TTC549 (cell line): ENCODE results near the gene NOS1AP.

Source experiments
- FAIRE-seq: peaks from 2 replicates; lab custom pipeline; 2012; peaks lifted over from hg19 to GRCh38; lab: Jason Lieb, UNC

The NOS1AP gene

DNA sequence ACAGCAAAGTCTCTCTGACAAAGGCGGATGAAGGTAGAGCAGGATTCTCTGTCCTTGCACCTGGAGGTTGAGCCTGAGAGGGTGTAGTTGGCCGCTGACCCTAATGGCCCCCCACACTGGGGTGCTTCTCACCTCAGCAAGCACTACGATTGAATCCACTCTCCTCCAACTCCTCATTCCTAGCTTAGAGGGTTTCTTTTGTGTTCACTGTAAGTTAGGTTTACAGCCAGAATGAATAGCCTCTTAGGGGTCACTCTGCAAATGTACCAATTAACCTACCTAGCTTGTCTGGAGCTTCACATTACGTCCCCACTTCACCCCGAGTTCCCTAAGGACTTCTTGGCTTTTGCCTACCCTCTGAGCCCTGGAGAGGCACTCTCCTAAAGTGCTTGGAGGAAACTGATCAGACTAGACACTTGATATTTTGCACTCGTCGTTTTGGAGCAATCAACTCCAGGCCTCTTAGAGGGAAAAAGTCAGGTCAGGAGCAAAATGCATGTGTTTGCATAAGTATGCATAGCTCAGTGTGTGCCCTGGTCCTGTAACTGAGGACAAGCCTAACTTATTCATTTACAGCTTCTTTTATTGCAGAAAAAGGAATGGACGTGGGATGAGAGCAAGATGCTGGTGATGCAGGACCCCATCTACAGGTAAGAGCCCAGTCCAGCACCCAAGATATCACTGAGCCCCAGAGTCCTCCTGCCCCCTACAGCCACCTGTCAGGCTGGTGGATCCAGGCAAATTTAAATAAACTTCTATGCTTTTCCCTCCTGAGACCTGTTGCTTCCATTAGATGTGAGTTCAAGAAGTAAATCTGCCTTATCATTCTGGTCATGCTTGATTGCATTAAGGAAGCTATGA, 230.8 kb downstream of the NOS1AP start:
- FAIRE-seq = no peak

DNA sequence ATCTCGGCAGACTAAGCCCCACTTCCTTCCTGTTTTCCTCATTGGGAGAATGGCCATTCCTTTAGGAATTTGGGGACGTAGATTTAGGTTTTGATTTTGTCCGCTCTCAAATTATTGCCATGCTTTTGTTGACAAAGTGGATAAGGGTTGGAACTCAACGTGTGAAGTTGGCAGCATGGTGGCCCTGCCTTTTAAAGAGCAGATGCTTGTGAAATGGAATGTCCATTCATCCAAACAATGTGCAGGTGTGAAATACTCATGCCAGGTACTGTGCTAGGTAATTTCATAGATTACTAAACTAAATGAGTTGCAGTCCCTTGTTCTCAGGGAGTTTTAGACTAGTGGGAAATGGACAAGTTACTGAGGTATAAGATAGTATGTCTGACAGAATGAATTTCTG, 232.2 kb downstream of the NOS1AP start:
- no peak for FAIRE-seq

DNA sequence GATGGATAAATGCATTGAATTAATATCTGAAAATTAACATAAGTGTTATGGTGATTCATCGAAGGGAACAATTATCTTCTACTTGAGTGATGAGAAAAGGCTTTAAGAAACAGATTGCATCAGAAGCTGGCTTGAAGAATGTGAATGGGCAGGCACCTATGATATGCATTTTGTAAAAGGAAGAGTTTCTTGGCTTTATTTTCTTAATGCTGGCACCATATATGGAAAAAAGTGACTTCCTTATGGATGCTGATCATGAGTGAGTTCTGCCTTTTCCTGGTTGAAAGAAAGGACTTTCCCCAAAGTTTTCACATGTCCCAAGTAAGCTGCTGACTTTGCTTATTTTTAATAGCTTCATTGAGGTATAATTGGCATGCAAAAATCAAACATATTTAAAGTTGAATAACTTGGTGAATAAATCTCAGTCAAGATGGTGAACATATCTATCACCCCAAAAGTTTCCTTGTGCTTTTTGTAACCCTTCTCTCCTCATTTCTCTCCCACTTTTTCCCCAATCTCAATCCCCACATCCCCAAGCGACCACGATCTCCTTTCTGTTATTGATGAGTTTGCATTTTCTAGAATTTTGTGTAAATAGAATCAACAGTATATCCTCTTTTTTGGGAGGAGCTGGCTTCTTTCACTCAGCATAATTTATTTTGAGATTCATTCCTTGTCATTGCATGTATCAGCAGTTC, 233.0 kb downstream of the NOS1AP start:
- no peak for FAIRE-seq

DNA sequence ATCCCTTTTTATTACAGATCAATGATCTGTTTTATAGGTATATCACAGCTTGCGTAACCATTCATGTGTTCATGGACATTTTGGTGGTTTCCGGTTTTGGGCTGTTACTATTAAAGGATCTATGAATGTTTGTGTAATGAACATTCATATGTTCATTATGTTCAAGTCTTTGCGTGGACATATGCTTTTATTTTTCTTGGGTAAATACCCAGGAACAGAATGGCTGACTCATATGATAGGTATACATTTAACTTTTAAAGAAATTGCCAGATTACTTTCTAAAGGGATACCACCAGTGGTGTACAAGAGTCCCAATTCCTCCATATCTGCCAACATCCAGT, 233.5 kb downstream of the NOS1AP start:
- no peak for FAIRE-seq

DNA sequence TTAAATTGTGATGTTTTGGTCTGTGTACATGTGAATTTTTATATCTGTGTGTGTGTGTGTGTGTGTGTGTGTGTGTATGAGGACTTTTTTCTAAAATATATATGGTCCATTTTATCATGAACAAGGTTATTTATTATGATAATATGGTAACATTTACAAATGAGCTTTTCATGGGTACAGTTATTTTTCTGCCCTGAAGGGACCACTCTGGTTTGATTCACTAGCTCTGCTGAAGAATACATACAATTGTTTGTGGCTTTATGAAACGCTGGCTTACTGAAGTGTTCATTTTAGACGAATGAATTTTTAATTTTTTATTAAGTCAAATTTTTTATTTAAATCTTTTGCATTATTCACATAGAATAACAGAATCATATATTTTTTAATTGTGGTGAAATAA, 235.2 kb downstream of the NOS1AP start:
- FAIRE-seq = peak; percentile 65

DNA sequence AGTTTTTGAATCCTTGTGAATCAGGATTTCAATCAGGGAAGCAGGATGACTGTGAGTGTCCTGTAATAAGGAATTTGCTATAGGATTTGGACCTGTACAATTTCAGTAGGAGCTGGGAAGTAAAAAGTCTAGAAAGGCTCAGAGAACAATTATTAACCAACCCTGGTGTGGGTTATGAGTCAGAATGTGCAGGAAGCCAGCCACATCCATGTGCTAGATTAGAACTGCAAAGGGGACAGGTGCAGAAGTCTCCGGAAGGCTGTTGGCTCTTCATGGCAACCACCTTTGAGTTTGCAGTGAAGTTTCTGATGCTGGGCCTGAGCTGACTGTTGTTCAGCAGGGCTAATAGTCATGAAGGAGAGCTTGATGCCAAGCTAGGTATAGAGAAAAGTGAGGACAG, 236.5 kb downstream of the NOS1AP start:
- no peak for FAIRE-seq

DNA sequence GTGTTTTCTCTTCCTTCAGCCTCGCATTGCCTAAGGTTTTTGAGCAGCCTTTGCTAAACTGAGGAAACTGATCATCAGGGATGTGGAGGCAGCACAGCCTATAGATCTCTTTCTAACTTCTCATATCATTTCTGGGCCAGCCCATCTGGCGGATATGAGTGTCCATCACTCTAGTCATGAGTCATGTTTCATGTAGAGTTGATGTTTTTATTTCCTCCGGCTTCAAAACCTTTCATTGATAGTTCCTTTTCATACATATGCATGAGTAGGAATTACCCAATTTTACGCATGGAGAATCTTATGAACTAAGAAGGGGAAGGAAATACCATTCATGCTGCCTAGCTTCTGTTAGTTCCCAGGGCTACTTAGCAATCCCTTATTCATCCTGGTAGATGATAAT, 240.8 kb downstream of the NOS1AP start:
- FAIRE-seq = no peak

DNA sequence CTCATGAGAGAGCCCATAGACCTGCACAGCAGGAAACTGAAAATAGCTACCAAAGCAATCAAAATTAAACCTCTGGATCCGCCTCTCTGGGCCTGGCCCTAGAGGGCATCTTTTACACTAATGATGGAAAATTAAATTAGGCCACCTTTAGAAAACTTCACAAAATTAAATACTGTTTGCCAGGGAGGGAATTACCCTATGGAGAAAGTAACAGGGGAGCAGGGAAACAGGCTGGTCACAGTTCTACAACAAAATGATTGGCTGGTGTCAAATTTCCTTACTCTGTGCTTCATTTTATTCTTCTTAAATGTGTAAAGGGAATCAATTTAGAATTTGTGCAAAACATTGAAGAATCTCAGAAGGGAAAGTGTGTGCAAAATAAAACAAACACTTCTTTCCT, 244.7 kb downstream of the NOS1AP start:
- no peak for FAIRE-seq

DNA sequence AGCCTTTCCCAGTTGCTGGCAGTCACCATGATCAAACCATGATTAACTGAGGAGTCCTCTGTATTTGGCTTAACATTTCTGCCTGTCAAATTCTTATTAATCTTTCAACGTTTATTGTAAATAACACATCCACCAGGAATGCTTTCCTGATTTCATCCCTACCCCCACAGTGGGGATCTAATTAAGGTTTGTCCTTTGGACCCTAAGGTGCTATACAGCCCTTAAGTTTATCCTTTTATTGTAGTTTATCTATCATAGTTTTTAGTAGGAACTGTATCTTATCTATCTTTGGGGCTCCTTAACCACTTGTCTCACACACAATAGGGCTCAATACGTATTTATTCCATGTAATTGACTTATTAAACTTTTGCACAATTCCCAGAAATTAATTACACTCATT, 246.2 kb downstream of the NOS1AP start:
- FAIRE-seq = no peak

DNA sequence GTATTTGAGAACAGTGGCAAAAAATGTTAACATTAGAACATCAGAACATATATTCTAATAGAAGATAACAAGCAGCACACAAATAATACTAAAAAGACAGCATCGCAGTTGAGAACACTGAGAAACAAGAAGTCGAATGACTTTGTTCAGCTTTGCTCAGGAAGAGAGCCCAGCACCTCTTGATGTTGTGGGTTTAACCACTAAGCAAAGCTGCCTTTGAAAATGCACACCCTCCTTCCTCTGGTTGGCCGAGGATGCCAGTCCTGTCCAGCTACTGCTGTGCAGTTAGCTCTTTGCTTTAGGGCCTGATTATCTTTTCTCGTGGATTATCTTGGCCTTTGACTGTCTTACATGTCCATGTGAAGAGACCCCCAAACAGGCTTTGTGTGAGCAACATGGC, 246.7 kb downstream of the NOS1AP start:
- no peak for FAIRE-seq

DNA sequence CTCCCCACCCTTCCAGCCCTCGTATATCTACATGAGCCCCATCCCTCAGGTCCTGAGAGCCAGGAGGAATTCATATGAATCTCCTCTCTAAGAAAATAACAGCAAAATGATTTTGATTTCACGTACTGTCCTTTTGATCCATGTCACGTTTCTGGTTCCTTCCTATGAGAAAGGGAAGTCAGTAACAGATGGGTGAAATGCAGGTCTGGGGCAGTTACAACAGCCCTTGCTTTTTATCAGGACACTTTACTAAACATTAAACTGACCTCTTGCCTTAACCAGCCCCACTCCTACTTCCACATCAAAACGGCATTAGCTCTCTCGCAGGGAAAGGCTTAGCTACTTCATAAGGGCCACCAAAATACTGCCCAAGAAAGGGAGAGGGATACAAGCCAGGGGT, 248.1 kb downstream of the NOS1AP start:
- no peak for FAIRE-seq

DNA sequence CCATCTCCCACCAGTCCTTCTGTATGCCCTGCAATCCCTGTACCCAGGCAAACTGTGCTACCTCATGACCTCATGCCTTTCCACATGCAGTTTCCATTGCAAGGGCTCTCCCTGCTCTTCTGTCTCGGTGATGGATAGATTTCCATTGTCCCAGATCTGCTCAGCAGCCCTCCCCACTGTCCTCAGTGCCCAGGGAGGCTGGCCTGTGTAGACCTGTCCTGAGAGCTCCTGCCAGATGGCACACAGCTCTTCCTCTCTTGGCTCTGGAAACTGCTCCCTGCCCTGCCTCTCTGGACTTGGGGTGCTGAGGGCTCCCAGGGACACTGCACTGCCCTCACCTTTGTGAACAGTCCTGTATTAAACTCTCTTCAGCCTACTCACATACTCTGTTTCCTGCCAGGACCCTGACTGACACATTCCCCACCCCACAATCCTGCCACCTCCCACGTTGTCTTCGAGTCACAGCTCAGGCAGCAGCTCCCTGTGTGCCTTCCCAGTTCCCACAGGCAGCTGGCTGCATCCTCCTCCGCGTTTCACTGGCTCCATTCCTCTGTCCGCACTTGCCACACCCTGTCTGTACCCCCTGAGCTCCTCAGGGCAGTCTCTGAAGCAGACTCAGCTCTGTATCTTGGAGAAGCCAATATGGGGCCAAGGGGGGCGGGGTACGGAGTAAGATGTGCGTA, 250.1 kb downstream of the NOS1AP start:
- FAIRE-seq = no peak

DNA sequence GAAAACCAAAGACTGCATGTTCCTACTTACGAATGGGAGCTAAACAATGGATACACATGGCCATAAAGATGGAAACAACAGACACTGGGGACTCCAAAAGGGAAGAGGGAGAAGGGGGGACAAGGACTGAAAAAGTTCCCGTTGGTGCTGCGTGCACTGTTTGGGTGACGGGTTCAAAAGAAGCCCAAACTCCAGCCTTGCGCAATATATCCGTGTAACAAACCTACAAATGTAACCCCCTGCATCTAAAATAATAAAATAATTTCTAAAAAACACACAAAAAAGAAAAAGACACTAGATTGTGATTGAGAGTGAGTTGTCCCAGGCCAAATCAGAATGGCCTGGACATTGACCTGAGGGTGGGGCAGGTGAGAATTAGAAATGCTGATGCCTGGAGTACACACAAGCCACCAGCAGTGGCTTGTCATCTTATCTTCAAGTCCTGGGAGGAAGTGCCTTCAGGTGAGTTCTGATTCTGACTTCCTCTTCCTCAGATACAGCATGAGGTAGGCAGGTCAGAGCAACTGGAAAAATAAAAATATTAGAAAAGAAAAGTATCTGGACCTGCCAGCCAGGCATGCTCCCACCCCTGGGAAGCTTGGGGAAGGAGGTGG, 252.4 kb downstream of the NOS1AP start:
- FAIRE-seq = no peak

DNA sequence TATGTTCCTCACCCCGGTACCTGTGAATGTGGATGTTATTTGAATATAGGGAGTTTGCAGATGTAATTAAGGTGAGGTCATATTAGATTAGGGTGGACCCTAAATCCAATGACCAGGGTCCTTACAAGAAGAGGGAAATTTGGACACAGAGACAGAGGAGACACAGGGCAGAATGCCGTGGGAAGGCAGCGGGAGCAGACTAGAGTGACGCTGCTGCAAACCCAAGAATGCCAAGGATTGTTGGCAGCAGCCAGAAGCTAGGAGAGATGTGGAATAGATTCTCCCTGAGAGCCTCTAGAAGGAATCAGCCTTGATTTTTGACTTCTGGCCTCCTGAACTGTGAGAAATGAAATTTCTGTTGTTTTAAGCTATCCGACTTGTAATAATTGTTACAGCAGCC, 253.5 kb downstream of the NOS1AP start:
- no peak for FAIRE-seq

DNA sequence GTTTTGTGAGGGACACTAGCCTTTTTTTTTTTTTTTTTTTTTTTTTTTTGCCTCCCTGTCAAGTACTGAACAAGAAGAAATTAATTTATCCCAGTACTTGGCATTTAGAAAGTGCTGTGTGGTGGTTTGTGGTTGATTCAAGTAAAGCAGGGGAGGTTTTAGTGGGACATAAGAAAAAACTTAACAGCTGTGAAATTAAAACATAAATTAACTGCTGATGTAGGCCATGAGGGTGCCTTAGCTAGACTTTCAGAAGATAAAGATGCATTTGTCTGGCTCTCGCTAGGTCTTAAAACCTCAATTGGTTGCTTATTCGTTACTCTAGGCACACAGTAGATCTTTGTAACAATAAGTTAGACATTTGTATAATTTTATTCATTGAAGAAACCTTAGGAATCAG, 254.9 kb downstream of the NOS1AP start:
- no peak for FAIRE-seq

DNA sequence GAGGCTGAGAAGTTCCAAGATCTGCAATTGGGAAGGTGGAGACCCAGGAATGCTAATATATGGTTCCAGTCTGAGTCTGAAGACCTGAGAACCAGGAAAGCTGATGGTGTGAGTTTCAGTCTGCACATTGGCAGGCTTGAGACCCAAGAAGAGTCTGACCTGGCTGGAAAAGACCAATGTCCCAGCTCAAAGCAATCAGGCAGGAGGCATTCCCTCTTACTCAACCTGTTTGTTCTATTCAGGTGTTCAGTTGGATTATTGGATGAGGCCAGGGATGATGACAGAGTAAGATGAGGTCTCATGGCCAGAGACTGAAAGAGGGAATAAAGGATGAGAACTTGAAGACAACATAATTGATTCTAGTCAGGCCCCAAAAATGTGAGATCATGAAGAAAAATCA, 257.1 kb downstream of the NOS1AP start:
- FAIRE-seq = no peak

DNA sequence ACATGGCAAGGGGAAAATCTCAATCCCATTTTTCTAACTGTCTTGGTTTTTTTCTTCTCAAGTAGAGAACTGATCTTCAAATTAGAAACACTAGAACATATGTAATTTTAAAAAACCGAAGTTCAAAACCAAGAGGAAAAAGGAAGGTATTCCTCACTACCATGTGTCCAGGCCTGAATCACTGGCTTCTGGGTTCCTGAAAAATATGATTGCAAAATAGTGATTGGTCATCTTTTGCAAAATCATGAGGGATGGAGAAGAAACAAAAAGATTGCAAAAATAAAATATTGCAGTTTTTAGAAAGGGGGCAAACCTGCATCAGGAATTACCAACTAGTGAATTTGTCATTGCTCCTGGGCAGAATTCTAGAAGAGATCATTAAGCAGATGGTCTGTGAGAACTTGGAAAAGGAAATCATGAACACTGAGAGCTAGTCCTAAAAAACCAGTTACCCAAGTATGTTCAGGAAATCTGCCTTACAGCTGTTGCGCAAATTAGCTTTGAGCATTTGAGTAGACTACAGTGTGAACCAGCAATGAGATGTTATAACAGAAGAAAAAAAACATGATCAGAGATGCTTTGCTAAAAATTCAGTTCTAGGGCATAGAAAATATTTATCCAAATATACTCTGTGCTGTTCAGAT, 257.8 kb downstream of the NOS1AP start:
- no peak for FAIRE-seq

DNA sequence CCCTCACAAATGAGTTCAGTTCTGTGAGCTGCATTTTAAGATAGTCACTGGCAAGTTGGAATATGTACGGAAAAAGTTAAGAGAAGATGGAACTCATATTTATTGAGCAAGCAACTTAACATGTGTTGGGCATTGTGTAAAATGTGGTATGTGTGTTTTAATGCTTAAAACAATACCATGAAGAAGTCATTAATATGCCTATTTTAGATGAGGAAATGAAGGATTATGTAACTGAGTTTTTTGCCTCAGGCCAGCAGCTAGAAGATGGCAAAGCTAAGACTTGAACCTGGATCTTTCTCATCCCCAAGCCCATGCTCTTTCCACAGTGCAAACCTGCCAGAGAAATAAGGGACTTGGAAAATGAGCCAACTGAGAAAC, 258.3 kb downstream of the NOS1AP start:
- FAIRE-seq = no peak

DNA sequence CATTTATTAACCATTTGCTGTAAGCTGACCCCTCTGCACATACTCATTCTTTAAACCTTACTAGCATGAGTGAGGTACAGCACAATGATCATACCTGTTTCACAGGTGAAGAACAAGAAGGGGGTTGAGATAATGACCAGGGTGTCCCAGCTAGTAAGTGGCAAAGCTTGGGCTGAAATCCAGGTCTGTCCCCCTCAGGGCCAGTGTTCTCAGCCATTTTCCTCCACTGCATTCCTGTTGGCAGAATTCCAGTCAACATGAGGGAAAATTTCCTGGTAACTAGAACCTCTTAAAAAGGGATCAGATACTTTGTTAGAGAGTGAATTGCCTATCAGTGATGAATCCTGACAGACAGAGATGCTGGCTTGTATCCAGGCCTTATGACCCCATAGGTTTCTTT, 259.0 kb downstream of the NOS1AP start:
- no peak for FAIRE-seq

DNA sequence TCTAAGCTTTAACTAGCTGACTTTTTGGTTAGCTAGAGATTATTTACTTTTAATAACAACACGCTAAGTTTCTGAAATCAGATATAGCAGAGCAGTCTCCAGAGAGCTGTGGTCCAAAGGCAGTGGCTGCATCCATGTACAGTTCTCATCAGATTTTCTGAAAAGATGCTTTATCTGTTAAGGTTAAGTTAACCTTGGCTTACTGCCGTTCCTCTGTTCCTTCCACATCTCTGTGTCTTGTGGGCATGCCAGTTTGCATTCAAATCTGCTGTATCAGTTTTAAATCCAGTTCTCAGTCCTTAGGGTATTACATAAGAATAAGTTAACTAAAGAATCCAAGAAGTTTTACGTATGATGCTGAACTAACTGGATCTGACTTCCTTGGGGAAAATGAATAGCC, 260.3 kb downstream of the NOS1AP start:
- FAIRE-seq = no peak

DNA sequence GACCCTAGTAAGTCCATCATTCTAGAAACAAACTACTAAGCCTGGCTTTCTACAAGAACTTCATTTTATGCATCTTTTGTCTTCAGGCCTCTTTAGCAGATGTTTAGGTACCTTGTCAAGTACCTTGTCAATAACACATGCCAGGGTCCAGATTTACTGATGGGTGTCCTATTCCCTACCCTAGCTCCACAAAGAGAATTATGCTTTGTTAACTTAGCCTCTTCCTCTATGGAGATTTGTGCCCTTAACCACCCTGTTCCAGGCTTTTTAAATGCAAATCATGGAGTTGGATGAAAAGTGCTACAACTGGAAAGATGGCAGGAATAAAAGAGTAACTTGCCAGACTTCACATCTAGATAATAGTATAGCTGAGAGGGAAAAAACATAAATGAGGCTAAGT, 264.5 kb downstream of the NOS1AP start:
- FAIRE-seq = no peak

DNA sequence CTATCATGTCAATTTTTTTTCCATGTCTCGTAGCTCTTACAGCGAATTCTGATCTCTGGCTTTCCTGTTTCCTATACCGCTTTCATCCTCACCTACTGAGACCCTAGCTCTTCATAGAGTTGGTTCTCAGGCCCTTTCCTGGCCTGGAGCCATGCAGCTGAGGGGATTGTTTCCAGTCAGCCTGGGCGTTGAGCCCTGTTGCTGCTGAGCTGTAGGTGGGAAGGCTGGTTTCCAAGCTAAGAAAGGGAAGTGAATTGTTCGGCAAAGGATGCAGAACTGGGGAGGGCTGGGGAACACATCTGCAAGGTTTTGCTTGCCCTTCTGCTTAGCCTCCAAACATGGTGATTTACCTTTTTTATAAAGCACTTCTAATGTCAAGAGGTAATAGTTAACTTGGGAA, 265.6 kb downstream of the NOS1AP start:
- FAIRE-seq = no peak
